GM12892 (cell line): ENCODE results near the gene TMEM170A.

Experiments used
- POLR2A ChIP-seq: IDR thresholded peaks from 2 replicates; pipeline ENCODE4 v1.6.1; 2011; ENCODE audit warnings: low read depth, low read length, control low read depth
- POLR2AphosphoS5 ChIP-seq: IDR thresholded peaks from 2 replicates; pipeline ENCODE4 v1.6.1; 2011; ENCODE audit warnings: low read depth, low read length, control low read depth

DNA sequence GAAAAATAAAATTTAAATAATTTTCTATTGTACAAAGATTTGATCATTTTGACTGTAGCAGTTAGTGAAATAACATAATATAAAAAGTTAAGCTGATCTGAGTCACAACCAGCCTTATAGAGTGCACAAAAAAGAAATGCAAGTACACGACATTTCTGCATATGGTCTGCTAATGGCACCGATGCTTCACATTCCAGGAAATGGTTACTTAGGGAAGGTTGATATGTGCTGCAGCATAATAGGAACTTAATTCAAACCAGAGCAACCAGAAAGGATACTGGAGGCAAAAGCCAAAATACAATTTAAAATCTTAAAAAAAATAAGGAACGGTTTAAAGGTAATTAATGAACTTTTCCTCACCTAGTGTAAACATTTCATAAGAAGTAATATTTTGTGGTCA is 21.2 kb downstream of the TMEM170A start:
- TF ChIP-seq POLR2A (no peak), POLR2AphosphoS5 (no peak)
